Amniotic stem cell (primary cell): ENCODE results near the gene SH3BP4.

Source experiments
- DNase-seq: peaks from one replicate; lab custom pipeline; 2025; lab: John Stamatoyannopoulos, UW

Gene SH3BP4

GRCh38 chr2:234983011-234983726, 31.4 kb downstream of the SH3BP4 start:
- no peak for DNase-seq

GRCh38 chr2:234985608-234986245, 33.9 kb downstream of the SH3BP4 start:
- DNase-seq: no peak

GRCh38 chr2:234986390-234986789, 34.6 kb downstream of the SH3BP4 start:
- no peak for DNase-seq

GRCh38 chr2:234986876-234987720, 35.3 kb downstream of the SH3BP4 start:
- DNase-seq: no peak

- no peak for DNase-seq
Observed at GRCh38 chr2:234987754-234988153, 35.9 kb downstream of the SH3BP4 start.

- no peak for DNase-seq
Observed at GRCh38 chr2:234988491-234988890, 36.7 kb downstream of the SH3BP4 start.

- no peak for DNase-seq
Observed at GRCh38 chr2:234989183-234989701, 37.4 kb downstream of the SH3BP4 start.

- no peak for DNase-seq
Observed at GRCh38 chr2:234990300-234990699, 38.5 kb downstream of the SH3BP4 start.

- no peak for DNase-seq
Observed at GRCh38 chr2:234991290-234991689, 39.5 kb downstream of the SH3BP4 start.

GRCh38 chr2:234991793-234992192, 40.0 kb downstream of the SH3BP4 start:
- DNase-seq: no peak

GRCh38 chr2:234992196-234992595, 40.4 kb downstream of the SH3BP4 start:
- DNase-seq: no peak

- DNase-seq: no peak
Observed at GRCh38 chr2:234992624-234993349, 41.0 kb downstream of the SH3BP4 start.

- no peak for DNase-seq
Observed at GRCh38 chr2:234993541-234993981, 41.7 kb downstream of the SH3BP4 start.

- DNase-seq: no peak
Observed at GRCh38 chr2:234994438-234995321, 42.9 kb downstream of the SH3BP4 start.

- DNase-seq: no peak
Observed at GRCh38 chr2:234995332-234996068, 43.7 kb downstream of the SH3BP4 start.

- DNase-seq: peak; percentile 62
Observed at GRCh38 chr2:234996069-234996940, 44.5 kb downstream of the SH3BP4 start.

- no peak for DNase-seq
Observed at GRCh38 chr2:234996941-234997270, 45.1 kb downstream of the SH3BP4 start.

- no peak for DNase-seq
Observed at GRCh38 chr2:234997389-234997788, 45.6 kb downstream of the SH3BP4 start.
